ENCODE data around the gene DCP2.

DCP2 gene

GRCh38 chr5:112967520-112968083, 9.0 kb upstream of the DCP2 start:
- DNase-seq: no peak

- DNase-seq: no peak
These were observed 8.0 kb upstream of the DCP2 start for GRCh38 chr5:112968411-112969106.

- no peak for DNase-seq
These were observed 5.3 kb upstream of the DCP2 start for GRCh38 chr5:112971276-112971675.

GRCh38 chr5:112973036-112973435, 3.6 kb upstream of the DCP2 start:
- DNase-seq: no peak

- DNase-seq: no peak
These were observed 2.7 kb upstream of the DCP2 start for GRCh38 chr5:112973904-112974303.

GRCh38 chr5:112974901-112975300, 1.7 kb upstream of the DCP2 start:
- DNase-seq: no peak

- DNase-seq: no peak
These were observed 722 bp upstream of the DCP2 start for GRCh38 chr5:112975721-112976431.

- DNase-seq: no peak
These were observed 853 bp downstream of the DCP2 start for GRCh38 chr5:112977440-112977861.

- no peak for DNase-seq
These were observed 2.2 kb downstream of the DCP2 start for GRCh38 chr5:112978836-112979235.

GRCh38 chr5:112979723-112980122, 3.1 kb downstream of the DCP2 start:
- DNase-seq: no peak

GRCh38 chr5:112983363-112983762, 6.8 kb downstream of the DCP2 start:
- no peak for DNase-seq

- DNase-seq: no peak
These were observed 9.6 kb downstream of the DCP2 start for GRCh38 chr5:112986224-112986623.

GRCh38 chr5:112995764-112996618, 19.4 kb downstream of the DCP2 start:
- DNase-seq: peak; percentile 77

- no peak for DNase-seq
These were observed 20.3 kb downstream of the DCP2 start for GRCh38 chr5:112996830-112997374.

GRCh38 chr5:112998296-112998695, 21.7 kb downstream of the DCP2 start:
- no peak for DNase-seq

GRCh38 chr5:113000466-113000865, 23.9 kb downstream of the DCP2 start:
- DNase-seq: no peak

- DNase-seq: no peak
These were observed 25.8 kb downstream of the DCP2 start for GRCh38 chr5:113002423-113002822.

- DNase-seq: no peak
These were observed 27.2 kb downstream of the DCP2 start for GRCh38 chr5:113003763-113004162.

- no peak for DNase-seq
These were observed 28.9 kb downstream of the DCP2 start for GRCh38 chr5:113005454-113005853.

- DNase-seq: no peak
These were observed 41.5 kb downstream of the DCP2 start for GRCh38 chr5:113017881-113018635.

- no peak for DNase-seq
These were observed 44.1 kb downstream of the DCP2 start for GRCh38 chr5:113020461-113021273.
